Activated T-cell treated with anti-CD3 and anti-CD28 coated beads for 1 hour (primary cell): ENCODE results near the gene SUMO1.
"Not testable (repeated sequence)": the region's sequence is repeated elsewhere in the genome, so short reads cannot be mapped to it uniquely, and the experiment has no call there.

Source experiments
- DNase-seq: peaks from one replicate; pipeline ENCODE4 v3.0.0-alpha.2; 2020; ENCODE audit warnings: low read depth

SUMO1 gene

GRCh38 chr2:202238234-202239197 is at the start of gene SUMO1:
TSS of gene SUMO1 (minus strand) at chr2:202238597. CDS start at chr2:202238451, 146 bp downstream.
- peak; percentile 85 for DNase-seq

- no peak for DNase-seq
These were observed 48.2 kb upstream of the SUMO1 start for GRCh38 chr2:202286595-202286994.

DNA sequence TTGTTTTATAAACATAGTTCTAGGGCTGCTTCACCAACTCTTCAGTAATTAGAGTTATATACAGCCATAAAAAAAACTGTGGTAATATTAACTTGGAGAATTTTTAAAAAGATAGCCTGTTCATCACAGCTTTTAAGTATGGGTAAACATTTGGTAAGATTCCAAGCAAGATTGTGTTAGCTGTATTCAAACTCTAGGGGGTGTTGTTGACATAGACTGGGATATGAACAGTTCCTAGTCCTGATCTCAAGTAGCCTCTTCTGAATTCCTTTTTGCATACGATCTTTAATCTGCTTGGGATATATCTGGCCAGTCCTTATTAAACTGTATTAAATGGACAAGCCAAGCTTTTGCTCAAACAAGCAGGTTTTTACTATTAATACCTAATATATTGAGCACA is 40.5 kb upstream of the SUMO1 start:
- DNase-seq, result no peak

DNA sequence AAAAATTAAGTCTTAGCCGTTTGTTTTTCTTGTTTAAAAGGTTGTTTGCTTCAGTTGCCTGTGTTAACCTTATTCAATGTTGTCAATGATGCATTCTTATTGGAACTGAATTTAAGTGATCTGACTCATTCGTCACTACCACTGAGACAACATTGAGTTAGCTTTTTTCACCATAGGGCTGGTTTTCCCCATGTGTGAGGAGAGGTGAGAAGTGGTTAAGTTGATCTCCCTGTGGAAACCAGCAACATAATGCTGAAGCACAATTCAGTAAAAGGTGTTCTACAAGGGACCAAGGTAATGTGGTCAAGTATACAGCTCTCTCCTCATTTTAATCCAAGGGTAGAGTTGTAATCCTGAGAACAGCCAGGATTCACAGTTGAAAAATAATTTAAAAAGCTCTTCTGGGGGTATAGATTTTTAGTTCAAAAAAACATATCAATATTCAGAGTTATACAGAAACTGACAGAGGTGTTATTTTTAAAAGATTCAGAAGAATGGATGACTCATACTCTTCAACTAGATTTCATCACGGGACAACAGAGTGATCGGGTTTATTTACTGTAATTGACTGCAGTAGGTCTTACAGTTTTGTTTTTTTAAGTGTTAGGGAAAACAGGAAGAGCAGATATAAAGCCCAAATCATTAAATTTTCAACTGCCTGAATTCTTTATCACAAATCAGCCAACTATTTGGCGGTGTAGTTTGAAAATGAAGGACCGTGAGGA is 39.8 kb upstream of the SUMO1 start:
- DNase-seq, result no peak

GRCh38 chr2:202276078-202276720 is 37.8 kb upstream of the SUMO1 start:
- DNase-seq, result not testable (repeated sequence)

GRCh38 chr2:202270487-202270886 is 32.1 kb upstream of the SUMO1 start:
- DNase-seq, result no peak

DNA sequence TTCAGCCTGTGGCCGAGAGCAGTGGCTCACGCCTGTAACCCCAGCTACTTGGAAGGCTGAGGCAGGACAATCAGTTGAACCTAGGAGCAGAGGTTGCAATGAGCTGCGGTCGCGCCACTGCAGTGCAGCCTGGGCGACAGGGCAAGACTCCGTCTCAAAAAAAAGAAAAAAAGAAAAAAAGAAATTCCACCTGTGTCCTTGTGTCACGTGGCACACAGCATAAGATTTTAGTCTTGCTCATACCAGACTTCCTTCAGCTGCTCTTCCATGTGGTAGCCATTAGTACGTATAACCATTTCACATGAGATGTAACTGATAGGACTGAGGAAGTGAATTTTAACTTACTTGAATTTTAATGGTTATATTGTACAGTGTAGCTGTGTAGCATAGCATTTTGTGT is 31.2 kb upstream of the SUMO1 start:
- no peak for DNase-seq

GRCh38 chr2:202267495-202267894 is 29.1 kb upstream of the SUMO1 start:
- no peak for DNase-seq

DNA sequence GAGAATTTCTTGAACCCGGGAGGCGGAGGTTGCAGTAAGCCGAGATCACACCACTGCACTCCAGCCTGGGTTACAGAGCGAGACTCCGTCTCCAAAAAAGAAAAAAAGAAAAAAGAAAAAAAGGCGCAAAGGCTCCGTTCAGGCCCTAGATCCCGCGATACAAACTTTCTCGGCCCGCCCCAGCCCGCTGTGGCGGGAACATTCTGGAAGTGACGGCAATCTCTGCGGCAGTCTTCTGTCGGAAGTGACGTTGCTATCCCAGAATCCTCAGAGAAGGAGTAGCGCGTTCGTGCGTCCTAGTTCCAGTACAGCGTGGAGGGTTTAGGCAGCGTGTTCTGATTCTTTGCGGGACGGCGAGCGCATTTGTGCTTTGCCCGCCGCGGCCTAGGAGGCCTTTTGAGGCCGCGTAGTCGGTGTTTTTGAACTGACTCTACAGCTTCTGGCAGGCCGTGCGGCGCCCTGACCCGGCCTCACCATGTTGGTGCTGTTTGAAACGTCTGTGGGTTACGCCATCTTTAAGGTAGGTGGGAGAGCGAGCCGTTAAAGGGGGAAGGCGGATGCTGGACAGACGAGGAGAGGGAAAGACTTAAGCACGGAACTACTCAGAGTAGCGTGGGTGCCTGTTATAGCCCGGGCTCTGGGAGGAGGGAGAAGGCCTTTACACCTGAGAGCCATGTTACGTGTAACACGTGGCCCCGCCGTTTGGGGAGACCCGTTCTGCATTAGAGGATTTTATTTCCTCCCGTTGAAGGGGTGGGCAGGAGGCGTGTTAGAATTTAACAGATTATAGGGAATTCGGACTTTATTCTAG is 27.3 kb upstream of the SUMO1 start, which contains the start of gene NOP58:
NOP58 (plus strand) TSS at position 297 of the 811 bp plus-strand sequence; CDS start at position 476, 179 bp downstream.
- DNase-seq, result peak; percentile 77

DNA sequence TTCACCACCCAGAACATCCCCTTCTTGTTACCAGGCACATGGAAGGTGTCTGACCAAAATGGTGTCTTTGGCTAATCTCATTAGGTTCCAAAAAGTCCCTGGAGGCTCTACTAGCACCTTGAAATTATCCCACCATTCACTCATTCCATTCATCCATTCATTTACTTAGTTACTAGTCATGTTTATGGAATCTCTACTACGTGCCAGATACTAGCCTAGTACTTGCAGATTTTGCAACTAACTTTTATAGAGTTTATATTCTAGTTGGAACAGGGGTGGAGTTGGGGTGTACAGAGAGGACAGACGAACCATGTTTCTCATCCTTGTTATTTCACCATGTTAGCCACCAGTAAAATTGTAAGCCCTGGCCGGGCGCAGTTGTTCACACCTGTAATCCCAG is 23.1 kb upstream of the SUMO1 start:
- no peak for DNase-seq

- no peak for DNase-seq
These were observed 13.1 kb upstream of the SUMO1 start for GRCh38 chr2:202251494-202251893.

DNA sequence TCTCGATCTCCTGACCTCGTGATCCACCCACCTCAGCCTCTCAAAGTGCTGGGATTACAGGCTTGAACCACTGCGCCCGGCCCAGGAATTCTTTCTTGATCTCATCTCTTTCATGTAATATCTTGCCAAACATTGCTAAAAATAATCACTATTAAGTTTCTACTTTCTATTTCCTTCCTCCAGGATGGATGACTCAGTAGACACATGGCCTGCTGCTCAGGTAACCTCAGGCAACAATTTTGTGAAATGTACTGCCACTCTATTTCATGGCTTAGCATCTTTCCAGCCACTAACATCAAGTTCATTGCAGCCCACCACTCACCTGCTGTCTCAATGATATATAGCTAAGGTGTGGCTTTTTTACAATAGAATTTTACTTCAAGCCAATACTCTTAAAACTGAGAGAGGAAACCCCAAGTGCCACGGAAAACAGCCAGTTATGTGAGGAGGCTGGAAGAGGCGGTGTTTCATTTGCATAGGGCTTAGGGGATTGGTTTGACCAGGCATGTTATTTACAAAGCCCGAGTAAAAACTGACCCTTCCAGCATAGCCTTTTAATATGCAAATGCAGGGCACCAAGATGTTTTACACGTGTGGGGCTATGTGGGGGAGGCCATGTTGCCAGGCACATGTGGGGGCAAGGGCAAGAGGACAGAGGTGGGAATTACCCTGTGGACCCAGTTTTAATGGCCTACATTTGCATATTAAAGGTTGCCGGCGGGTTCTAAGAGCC is 11.3 kb upstream of the SUMO1 start:
- no peak for DNase-seq

DNA sequence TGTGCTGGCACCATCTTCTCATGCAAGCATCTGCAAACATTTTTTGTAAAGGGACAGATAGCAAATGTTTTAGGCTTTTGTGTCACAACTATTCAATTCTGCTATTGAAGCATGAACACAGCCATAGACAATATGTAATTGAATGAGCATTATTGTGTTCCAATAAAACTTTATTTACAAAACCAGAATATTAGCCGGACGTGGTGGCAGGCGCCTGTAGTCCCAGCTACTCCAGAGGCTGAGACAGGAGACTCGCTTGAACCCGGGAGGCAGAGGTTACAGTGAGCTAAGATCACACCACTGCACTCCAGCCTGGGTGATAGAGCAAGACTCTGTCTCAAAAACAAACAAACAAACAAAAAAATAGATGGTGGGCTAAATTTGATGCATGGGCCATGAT is 9.3 kb upstream of the SUMO1 start:
- not testable (repeated sequence) for DNase-seq

DNA sequence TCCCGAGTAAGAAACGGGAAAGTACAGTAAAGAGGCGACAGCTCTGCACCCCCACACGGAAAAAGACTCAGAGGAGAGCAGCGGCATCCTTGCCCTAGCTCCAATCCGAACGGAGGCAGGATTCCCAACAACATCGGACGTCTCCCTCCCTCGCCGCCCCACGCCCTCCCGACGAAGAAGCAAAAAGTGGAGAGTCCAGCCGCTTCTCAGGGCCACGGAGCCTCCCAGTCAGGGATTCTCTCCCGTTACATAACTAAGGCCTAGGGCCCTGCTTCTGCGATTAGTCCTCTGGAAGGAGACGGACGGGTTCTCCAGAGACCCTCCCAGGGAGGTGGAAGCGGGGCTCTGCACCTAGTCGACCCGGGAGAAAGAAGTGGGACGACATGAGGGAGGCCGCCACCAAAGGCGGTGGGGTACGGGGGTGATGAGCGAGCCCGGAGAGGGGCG is 587 bp downstream of the SUMO1 start:
- no peak for DNase-seq

- DNase-seq, result no peak
These were observed 16.5 kb downstream of the SUMO1 start for GRCh38 chr2:202221873-202222272.

- DNase-seq, result no peak
These were observed 23.2 kb downstream of the SUMO1 start for GRCh38 chr2:202215179-202215578.

DNA sequence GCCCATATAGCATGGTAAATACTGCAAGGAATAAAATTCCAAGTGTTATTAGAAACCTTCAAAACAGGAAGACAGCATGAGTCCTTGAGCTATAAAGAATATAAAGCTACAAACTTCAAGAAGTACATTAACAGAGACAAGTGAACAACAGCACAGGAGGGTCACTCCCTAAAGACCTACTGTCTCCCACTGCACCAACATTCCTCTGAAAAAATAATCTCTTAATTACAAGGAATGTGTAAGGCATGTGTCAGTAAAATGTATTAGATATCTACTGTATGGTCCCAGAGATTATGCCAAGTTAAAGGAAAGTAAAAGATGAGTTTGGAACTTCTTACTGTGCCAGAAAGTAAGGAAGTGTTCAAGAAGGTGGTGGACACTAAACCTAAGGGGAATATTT is 29.9 kb downstream of the SUMO1 start:
- no peak for DNase-seq

- DNase-seq, result no peak
These were observed 33.5 kb downstream of the SUMO1 start for GRCh38 chr2:202204855-202205254.

DNA sequence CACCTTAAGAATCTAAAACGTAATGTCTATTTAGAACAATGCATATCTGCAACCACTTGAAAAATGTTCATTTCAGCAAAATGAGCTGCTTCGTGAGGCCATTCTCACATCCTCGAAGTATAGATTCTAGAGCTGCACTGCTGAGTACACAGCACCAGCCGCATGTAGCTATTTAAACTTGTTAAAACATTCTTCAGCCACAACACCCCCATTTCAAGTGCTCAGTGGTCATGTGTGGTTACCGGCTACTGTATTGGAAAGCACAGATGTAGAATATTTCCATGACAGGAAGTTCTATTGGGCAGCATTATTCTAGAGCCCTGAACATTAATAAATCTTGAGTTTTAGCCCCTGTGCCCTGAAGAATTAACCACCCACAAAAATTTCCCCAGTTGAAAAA is 35.0 kb downstream of the SUMO1 start:
- no peak for DNase-seq

DNA sequence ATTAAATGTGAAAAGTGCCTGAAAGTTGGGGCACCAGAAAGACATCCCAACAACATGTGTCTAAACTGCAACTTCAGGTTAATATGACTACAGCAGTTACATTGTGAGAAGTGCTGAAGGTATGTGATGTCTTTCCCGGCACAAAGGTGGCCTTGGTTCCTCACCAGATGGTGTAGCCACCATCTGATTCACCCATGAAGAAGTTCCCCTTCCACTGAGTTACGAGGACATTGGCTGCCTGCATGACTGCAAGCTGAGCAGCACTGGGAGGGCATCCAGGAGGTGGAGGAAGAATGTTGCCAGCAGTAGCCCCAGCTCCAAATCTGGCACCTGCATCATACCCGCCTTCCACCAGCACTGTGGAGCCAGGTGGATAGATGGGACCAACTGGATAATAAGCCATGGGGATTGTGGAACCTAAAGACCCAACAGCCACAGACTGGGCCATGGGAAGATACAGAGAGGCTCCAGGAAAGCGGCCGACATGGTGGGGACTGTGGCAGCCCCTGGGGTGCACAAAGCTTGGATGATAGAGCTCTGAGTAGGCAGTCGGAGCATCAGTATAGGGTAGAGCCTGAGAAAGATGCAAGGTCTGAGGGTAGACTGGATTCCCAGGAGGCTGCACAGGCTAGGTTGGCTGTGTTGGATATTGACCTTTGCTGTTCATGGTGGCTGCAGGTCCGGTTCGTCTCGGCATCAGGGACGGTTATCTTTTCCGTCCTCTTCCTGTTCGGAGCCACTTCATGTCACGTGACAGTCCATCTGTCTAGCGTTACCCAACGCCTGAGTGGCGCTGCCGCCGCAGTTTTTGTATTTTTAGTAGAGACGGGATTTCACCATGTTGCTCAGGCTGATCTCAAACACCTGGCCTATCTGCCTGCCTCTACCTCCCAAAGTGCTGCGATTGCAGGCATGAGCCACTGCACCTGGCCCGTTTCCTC is 36.9 kb downstream of the SUMO1 start:
- DNase-seq, result no peak
